Neuronal stem cell (in vitro differentiated cells): ENCODE results near the gene HIC2.
"Not testable (repeated sequence)": the region's sequence is repeated elsewhere in the genome, so short reads cannot be mapped to it uniquely, and the experiment has no call there.

Source experiments
- DNase-seq: peaks from one replicate; pipeline ENCODE4 v3.0.0-alpha.2; 2013; ENCODE audit warnings: low spot score
- H2AFZ ChIP-seq: one replicate; pipeline ENCODE4 v1.6.1; 2013; ENCODE audit warnings: mild to moderate bottlenecking, low read length, inconsistent platforms
- H2AK5ac ChIP-seq: 2 replicates; pipeline ENCODE4 v1.6.1; 2013; ENCODE audit warnings: low read depth, mild to moderate bottlenecking, inconsistent platforms, low read length, moderate library complexity, mixed read lengths
- H2BK120ac ChIP-seq: 2 replicates; pipeline ENCODE4 v1.6.1; 2013; ENCODE audit warnings: low read depth, mild to moderate bottlenecking, inconsistent platforms, low read length, moderate library complexity, mixed read lengths
- H2BK12ac ChIP-seq: one replicate; pipeline ENCODE4 v1.6.1; 2013; ENCODE audit warnings: low read length, inconsistent platforms
- H2BK15ac ChIP-seq: 2 replicates; pipeline ENCODE4 v1.6.1; 2013; ENCODE audit warnings: mild to moderate bottlenecking, low read length, inconsistent platforms, mixed read lengths
- H2BK5ac ChIP-seq: one replicate; pipeline ENCODE4 v1.6.1; 2013; ENCODE audit warnings: inconsistent platforms, mild to moderate bottlenecking, low read length, moderate library complexity
- H3K14ac ChIP-seq: one replicate; pipeline ENCODE4 v1.6.1; 2013; ENCODE audit warnings: low read length, inconsistent platforms
- H3K18ac ChIP-seq: 2 replicates; pipeline ENCODE4 v1.6.1; 2013; ENCODE audit warnings: low read length, inconsistent platforms
- H3K23ac ChIP-seq: 2 replicates; pipeline ENCODE4 v1.6.1; 2013; ENCODE audit warnings: low read depth, mild to moderate bottlenecking, mixed read lengths, low read length, inconsistent platforms; ENCODE audit not compliant: poor library complexity
- H3K27ac ChIP-seq: replicated peaks from 3 replicates; pipeline ENCODE4 v1.5.1; 2013; ENCODE audit warnings: low read length, inconsistent platforms
- H3K27me3 ChIP-seq, 3 experiments: 2 replicates each; pipeline ENCODE4 v1.6.1; 2013; ENCODE audit warnings: low read length in 3 of 3, mild to moderate bottlenecking in 2 of 3, inconsistent platforms in 1 of 3, low read depth in 1 of 3, mixed read lengths in 1 of 3, moderate library complexity in 1 of 3; ENCODE audit not compliant: control insufficient read depth in 3 of 3, insufficient read depth in 3 of 3
- H3K36me3 ChIP-seq, 2 donors: replicated peaks in 1 of 2; 2 replicates each; pipeline ENCODE4 v1.6.1; 2013; ENCODE audit warnings: low read length in 2 of 2; ENCODE audit not compliant: control insufficient read depth in 2 of 2, insufficient read depth in 2 of 2
- H3K4ac ChIP-seq: 2 replicates; pipeline ENCODE4 v1.6.1; 2013; ENCODE audit warnings: inconsistent platforms, mild to moderate bottlenecking, low read length, moderate library complexity
- H3K4me1 ChIP-seq, 2 donors: 1 replicate in 1 of 2; 2 replicates in 1 of 2; pipeline ENCODE4 v1.6.1; 2013; ENCODE audit warnings: low read length in 2 of 2, low read depth in 1 of 2; ENCODE audit not compliant: control insufficient read depth in 2 of 2, insufficient read depth in 1 of 2
- H3K4me2 ChIP-seq: one replicate; pipeline ENCODE4 v1.6.1; 2013; ENCODE audit warnings: mild to moderate bottlenecking, low read length, inconsistent platforms; ENCODE audit not compliant: insufficient read depth, poor library complexity, severe bottlenecking
- H3K4me3 ChIP-seq, 2 donors: 2 replicates each; pipeline ENCODE4 v1.5.1; 2013; ENCODE audit warnings: low read length in 2 of 2, mild to moderate bottlenecking in 2 of 2, inconsistent platforms in 1 of 2, moderate library complexity in 1 of 2
- H3K79me1 ChIP-seq: one replicate; pipeline ENCODE4 v1.6.1; 2013; ENCODE audit warnings: low read depth, mild to moderate bottlenecking, inconsistent platforms, low read length, moderate library complexity
- H3K9ac ChIP-seq: one replicate; pipeline ENCODE4 v1.6.1; 2013; ENCODE audit warnings: mild to moderate bottlenecking, low read depth, low read length, inconsistent platforms; ENCODE audit not compliant: poor library complexity
- H3K9me3 ChIP-seq, 2 donors: replicated peaks in 1 of 2; 2 replicates each; pipeline versions ENCODE3 to v1.6.1; 2013; ENCODE audit warnings: low read length in 2 of 2, mild to moderate bottlenecking in 2 of 2, inconsistent platforms in 1 of 2, low read depth in 1 of 2, mixed read lengths in 1 of 2, moderate library complexity in 1 of 2; ENCODE audit not compliant: control insufficient read depth in 2 of 2, insufficient read depth in 1 of 2
- H4K8ac ChIP-seq: one replicate; pipeline ENCODE4 v1.6.1; 2013; ENCODE audit warnings: low read depth, mild to moderate bottlenecking, inconsistent platforms, low read length, moderate library complexity
- H4K91ac ChIP-seq: one replicate; pipeline ENCODE4 v1.6.1; 2013; ENCODE audit warnings: low read length, low read depth, mild to moderate bottlenecking, inconsistent platforms; ENCODE audit not compliant: poor library complexity
- WGBS, 2 donors: extraction: QIAGEN DNeasy Blood & Tissue Kit; methylation state at CpG; one replicate each; pipeline ENCODE4 v1.1.7; 2013; ENCODE audit warnings: missing lambda C conversion rate in 2 of 2, mixed read lengths in 1 of 2; ENCODE audit not compliant: insufficient read length in 2 of 2, insufficient replicate concordance in 1 of 2; ENCODE audit errors: extremely low coverage in 2 of 2; 5-methylcytosine and 5-hydroxymethylcytosine counted together

Gene HIC2

DNA sequence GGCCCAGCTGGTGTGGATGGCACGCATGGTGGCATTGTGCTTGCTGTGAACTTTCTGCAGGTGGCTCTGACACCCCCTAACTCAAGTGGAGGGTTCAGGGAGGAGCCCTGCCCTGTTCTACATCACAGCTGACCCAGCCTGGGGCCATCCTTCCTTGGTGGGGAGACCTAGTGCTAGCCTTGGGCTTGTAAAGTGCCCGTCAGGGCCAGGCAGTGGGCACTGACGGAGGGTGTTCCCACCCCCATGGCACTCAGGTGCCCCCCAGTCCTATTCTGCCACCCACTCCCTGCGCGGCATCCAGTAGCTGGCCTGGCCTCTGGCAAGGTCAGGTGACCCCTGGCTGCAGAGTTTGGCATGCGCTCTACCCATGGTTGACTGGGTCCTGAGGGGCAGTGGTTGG lies 24.0 kb downstream of the HIC2 start:
- not testable (repeated sequence) for H3K18ac ChIP-seq, H3K9me3 ChIP-seq, H2AK5ac ChIP-seq, H4K8ac ChIP-seq, H2BK120ac ChIP-seq, H3K23ac ChIP-seq, H2BK12ac ChIP-seq, H3K79me1 ChIP-seq, H3K4ac ChIP-seq, H3K4me2 ChIP-seq, H2AFZ ChIP-seq, H3K27me3 ChIP-seq, H3K4me3 ChIP-seq, DNase-seq, H4K91ac ChIP-seq, H3K27ac ChIP-seq, H2BK15ac ChIP-seq, H3K9ac ChIP-seq, H2BK5ac ChIP-seq, H3K14ac ChIP-seq
- no CpG with 5 or more reads among the region's 6 CpGs for WGBS, 2 donors
- peaks cover 0 to 11% of the 10 kb centered on the region in 2 donors for H3K4me1 ChIP-seq
- peaks cover 16 to 35% of the 10 kb centered on the region in 2 donors for H3K36me3 ChIP-seq

GRCh38 chr22:21442123-21442522 lies 25.0 kb downstream of the HIC2 start:
- DNase-seq, H3K27ac ChIP-seq, H2AFZ ChIP-seq, H3K9me3 ChIP-seq, H3K27me3 ChIP-seq, H3K4ac ChIP-seq, H2BK12ac ChIP-seq, H3K4me2 ChIP-seq, H2BK120ac ChIP-seq, H2BK15ac ChIP-seq, H3K14ac ChIP-seq, H2AK5ac ChIP-seq, H2BK5ac ChIP-seq, H3K23ac ChIP-seq, H4K91ac ChIP-seq, H3K18ac ChIP-seq, H4K8ac ChIP-seq, H3K9ac ChIP-seq, H3K4me3 ChIP-seq: not testable (repeated sequence)
- H3K79me1 ChIP-seq, result peaks cover 12% of the 10 kb centered on the region
- peaks cover 25 to 45% of the 10 kb centered on the region in 2 donors for H3K36me3 ChIP-seq
- peaks cover 0 to 11% of the 10 kb centered on the region in 2 donors for H3K4me1 ChIP-seq
- no CpG with 5 or more reads among the region's 9 CpGs for whole genome bisulfite sequencing, 2 donors

GRCh38 chr22:21442646-21443045 lies 25.5 kb downstream of the HIC2 start:
- not testable (repeated sequence) for DNase-seq, H4K8ac ChIP-seq, H3K27ac ChIP-seq, H3K9me3 ChIP-seq, H3K4me3 ChIP-seq, H2BK120ac ChIP-seq, H3K27me3 ChIP-seq, H2BK12ac ChIP-seq, H2AFZ ChIP-seq, H4K91ac ChIP-seq, H3K9ac ChIP-seq, H2BK5ac ChIP-seq, H3K18ac ChIP-seq, H3K23ac ChIP-seq, H2BK15ac ChIP-seq, H3K4ac ChIP-seq, H3K14ac ChIP-seq
- peak overlapping the region; percentile 11 for H3K4me2 ChIP-seq
- peak overlapping the region; percentile 66 for H2AK5ac ChIP-seq
- peaks cover 26 to 50% of the 10 kb centered on the region in 2 donors for H3K36me3 ChIP-seq
- H3K79me1 ChIP-seq, result peaks cover 12% of the 10 kb centered on the region
- H3K4me1 ChIP-seq, result peaks cover 0 to 11% of the 10 kb centered on the region in 2 donors
- no CpG with 5 or more reads among the region's 15 CpGs for WGBS, 2 donors

- no peak for DNase-seq
- H3K27me3 ChIP-seq, result no peaks in the 10 kb centered on the region
Observed at GRCh38 chr22:21443057-21443734, 26.0 kb downstream of the HIC2 start.

More at GRCh38 chr22:21443057-21443734, 26.0 kb downstream of the HIC2 start:
- Histone ChIP-seq H3K18ac (peak overlapping the region; percentile 69), H2BK15ac (no peak overlapping the region), H3K9me3 (no peaks in the 10 kb centered on the region), H2BK5ac (no peak overlapping the region), H3K4me2 (no peak overlapping the region), H3K4me3 (no peak overlapping the region), H3K79me1 (peaks cover 12% of the 10 kb centered on the region), H3K36me3 (peaks cover 30 to 56% of the 10 kb centered on the region in 2 donors), H4K8ac (no peak overlapping the region), H3K23ac (peak overlapping the region; percentile 98), H2BK12ac (peak overlapping the region; percentile 33), H3K27ac (no peak overlapping the region), H3K14ac (no peak overlapping the region), H3K4me1 (peaks cover 0 to 11% of the 10 kb centered on the region in 2 donors), H2AK5ac (peak overlapping the region; percentile 78), H2AFZ (no peak overlapping the region), H3K4ac (no peak overlapping the region), H3K9ac (no peak overlapping the region), H2BK120ac (no peak overlapping the region), H4K91ac (no peak overlapping the region)
- WGBS, 2 donors, result no CpG with 5 or more reads among the region's 13 CpGs
